ENCODE measurements around the gene PCBP2.
"Not testable (repeated sequence)": the region's sequence is repeated elsewhere in the genome, so short reads cannot be mapped to it uniquely, and the experiment has no call there.

PCBP2 gene

DNA sequence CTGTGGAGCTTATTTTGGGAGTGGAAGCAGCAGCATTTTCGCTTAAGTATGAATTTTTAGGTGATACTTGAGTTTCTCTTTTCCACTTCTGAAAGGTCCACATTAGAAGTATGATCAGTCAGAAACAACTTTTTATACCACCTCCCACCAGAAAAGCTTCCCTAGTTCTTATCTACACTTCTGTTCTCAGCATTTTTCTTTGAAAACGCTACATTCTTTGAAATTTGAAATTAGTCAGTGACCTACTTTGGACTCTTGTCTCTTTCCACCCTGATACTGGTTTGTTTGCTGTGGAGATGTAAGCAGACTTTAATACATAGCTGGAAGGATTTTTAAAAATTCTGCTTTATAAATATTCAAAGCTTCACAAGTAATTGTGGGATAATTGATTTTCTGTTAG, 22.2 kb downstream of the PCBP2 start:
- DNase-seq = no peak

DNA sequence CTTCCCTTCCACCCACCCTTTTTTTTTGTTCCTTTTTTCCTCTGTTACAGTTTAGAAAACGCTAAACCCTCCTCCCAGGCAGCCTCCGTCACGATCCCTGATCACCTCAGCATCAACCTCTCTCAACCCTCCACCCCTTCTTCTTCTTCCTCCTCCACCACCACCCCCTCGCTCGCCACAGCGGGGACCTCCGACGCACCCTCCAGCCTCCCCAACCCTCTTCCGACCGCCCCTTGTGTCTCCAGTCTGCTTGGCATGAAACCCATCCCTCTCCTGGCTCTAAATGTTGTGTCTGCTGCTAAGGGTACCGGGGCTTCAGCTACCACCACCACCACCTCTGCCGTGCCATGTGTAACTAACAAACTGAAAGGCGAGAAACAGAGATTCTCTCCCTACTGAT, 22.9 kb downstream of the PCBP2 start:
- no peak for DNase-seq

DNA sequence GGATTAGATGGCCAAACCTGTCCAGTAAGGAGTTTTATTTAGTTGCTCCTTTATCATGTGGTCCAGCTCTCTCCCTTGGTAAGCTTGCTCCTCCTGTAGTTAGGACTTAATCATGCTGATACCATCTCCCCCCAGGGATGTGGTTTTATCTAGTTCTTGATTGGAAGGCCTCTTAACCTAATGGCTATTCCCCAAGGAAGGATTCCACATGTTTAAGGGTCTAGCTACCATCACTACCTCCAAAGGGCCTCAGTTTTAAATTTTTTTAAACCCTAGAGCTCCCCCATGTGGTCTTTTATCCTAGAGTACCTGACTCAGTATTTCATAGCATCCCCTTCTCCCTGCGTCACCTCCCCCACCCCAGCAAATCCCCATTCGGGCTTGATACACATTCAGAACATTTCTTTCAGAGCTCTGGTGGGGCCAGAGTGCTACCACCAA, 24.9 kb downstream of the PCBP2 start:
- DNase-seq = no peak

DNA sequence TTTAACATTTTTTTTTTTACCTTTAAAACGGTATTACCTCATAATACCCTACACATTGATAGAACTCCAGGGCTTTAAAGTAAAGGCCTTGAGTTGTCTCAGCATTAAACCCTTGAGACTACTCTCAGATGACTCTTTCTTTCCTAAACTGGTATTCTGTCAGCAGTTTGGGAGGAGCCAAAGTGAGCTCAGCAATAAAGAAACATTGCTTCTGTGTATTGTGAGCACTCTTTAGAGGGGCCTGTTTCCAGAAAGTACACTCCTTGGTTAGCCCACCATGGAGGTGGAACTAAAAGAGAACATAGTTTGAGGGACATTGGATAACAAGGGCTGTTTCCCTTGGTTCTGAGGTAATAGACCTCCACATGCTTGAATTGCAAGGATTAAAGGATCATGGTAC, 27.0 kb downstream of the PCBP2 start:
- DNase-seq = no peak

DNA sequence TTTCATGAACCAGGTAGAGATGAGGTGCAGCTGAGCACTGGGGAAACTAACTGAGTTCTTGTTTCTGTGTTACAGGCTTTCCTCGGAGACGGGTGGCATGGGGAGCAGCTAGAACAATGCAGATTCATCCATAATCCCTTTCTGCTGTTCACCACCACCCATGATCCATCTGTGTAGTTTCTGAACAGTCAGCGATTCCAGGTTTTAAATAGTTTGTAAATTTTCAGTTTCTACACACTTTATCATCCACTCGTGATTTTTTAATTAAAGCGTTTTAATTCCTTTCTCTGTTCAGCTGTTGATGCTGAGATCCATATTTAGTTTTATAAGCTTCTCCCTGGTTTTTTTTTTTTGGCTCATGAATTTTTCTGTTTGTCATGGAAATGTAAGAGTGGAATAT, 27.4 kb downstream of the PCBP2 start:
- no peak for DNase-seq

DNA sequence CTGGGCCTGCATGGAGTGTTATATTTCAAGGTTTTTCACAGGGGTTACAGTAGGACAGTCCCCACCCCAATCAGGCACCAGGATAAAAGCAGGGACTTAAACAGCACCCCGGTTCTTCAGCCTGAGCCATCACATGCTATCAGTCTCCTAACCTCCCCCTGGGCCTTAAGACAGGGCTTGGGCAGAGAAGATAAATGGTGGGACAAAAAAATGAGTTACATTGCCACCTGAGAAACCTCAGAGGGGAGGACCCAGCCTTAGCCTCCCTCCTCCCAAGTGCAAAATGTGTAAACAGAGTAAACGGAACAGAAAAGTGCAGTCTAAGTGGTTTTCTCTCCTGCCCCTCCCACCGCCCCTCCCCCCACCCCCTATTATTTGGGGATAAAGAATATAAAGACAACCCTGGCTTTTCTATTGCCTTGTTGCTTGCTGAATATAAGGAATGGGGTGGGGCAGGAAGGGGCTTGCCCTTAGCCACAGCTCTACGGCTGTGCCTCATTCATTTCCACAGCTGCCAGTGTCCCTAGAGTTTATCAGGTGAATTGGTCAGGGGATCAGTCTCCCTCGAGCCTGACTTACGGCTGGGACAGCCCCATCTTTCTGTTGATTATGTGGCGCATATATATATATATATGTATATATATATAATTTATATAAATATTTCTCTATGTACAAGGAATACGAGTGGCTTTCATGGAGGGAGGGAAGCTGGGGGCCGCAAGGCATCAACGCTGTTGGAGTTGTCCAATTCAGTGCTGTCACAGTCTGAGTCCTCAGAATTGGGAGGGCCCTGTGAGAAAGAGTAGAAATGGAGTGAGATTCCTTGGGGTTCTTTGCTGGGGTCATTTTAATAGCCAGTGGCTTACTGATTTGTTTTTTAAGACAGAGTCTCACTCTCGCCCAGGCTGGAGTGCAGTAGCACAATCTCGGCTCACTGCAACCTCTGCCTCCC, 28.9 kb downstream of the PCBP2 start:
- no peak for DNase-seq

DNA sequence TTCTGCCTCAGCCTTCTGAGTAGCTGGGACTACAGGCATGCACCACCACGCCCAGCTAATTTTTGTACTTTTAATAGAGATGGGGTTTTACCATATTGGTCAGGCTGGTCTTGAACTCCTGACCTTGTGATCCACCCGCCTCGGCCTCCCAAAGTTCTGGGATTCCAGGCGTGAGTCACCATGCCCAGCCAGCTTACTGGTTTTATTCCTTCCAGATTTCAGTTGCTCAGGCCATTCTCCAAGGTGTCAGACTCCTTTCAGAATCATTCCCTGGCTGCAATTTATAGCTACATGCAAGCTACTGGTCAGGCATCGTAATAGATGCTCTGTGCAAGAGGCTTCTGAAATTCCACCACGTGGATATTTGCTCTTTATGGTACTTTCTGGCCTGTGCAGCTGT, 29.6 kb downstream of the PCBP2 start:
- DNase-seq = not testable (repeated sequence)

DNA sequence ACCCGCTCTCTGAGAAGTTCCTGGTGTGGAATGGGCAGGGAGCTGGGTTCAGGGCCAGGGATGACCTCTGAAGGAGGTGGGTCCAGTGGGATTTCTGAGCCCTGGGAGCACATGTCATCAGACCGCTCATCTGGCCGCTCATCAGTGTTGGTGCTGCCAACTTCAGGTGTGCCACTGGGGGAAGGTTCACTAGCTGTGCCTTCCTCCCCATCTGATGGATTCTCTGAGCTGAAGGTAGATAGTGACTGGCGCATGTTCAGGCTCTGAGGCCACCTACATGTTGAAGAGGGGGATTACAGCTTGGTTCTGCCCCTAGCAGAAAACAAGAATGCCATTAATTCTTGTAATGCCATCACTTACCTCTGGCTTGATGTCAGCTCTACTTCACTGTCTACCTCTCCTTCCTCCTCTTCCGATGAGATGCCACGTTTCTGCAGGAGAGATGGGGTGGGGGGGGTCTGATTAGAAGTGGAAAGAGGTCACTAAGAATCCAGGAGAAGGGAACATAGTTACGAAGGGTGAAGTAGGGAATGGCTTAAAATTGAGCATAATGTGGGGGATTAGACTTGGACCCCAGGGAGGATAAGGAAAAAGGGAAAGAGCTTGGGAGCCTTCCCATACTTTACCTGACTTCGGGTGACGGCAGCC, 30.2 kb downstream of the PCBP2 start:
- DNase-seq = no peak

DNA sequence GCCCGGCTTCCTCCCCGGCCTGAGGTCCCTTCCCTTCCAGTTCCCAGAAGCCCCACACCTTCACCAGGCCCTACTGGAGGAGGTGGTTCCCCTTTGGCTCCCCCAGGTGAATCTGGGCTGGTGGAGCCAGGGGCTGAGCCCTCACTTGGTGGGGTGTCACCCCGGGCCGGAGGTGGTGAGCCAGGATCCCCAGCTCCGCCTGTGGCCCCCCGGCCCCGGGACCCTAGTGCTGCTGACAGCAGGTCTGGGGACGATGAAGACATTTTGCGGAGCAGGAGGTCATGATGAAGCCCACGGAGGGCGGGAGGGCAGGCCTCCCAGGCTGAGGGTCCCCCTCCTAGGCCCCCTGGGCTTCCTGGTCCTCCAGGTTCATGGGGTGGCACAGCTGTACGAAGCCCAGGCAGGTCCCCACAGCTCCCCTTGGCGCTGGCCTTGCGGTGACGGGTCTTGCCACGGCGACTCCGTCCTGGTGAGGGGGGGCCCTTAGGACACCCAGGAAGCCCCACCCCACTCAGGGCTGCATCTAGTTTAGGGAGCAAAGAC, 30.8 kb downstream of the PCBP2 start:
- DNase-seq = no peak

DNA sequence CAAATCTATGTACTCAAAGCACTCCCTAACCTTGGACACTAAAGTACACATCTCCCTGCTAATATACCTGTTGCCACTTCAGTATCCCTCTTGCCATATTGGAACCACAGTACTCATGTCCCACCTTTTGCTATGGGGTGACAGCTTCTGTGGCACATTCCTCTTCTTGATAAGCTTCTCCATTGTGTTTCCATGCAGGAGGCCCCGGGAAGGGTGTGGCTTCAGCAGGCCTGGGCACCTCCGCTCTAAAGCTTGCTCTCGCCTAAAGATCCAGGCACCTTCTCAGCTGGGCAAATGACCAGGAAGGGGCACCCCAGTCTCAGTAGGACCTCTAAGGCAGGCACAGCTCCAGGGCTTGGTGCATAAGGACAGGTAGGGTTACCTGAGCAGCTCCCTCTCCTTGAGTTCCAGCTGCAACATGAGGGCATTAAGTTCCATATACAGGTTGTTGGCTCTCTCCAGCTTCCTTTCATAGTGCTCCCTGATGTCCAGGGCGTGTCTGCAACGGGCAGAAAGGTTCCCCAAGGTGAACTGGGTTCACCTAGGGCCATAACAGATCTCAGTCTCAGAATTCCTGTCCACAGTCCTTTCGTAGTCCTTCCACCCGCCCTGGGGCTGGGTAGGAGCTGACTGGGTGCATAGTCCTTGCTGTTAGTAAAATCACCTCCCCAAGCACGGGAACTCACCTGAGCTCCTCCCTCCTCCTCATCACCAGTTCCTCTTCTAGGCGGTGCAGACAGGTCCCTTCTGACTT, 31.5 kb downstream of the PCBP2 start:
- DNase-seq = no peak

DNA sequence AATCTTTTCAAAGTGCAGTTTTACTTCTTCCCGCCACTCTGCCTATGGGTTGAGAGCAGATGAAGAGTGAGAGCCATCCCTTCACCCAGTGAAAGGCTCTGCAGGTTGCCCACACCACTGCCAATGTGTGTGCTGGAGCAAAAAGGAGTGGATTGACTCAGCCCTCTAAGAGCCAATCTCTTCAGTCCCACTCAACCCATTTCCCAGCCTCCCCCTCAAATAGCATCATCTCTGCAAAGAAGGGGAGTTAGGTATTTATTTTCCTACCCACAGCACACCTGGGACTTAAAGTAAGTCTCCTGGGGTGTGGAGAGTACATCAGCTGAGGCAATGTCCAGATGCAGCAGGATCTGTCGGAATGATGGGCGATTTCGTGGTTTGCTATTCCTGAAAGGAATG, 32.1 kb downstream of the PCBP2 start:
- no peak for DNase-seq

DNA sequence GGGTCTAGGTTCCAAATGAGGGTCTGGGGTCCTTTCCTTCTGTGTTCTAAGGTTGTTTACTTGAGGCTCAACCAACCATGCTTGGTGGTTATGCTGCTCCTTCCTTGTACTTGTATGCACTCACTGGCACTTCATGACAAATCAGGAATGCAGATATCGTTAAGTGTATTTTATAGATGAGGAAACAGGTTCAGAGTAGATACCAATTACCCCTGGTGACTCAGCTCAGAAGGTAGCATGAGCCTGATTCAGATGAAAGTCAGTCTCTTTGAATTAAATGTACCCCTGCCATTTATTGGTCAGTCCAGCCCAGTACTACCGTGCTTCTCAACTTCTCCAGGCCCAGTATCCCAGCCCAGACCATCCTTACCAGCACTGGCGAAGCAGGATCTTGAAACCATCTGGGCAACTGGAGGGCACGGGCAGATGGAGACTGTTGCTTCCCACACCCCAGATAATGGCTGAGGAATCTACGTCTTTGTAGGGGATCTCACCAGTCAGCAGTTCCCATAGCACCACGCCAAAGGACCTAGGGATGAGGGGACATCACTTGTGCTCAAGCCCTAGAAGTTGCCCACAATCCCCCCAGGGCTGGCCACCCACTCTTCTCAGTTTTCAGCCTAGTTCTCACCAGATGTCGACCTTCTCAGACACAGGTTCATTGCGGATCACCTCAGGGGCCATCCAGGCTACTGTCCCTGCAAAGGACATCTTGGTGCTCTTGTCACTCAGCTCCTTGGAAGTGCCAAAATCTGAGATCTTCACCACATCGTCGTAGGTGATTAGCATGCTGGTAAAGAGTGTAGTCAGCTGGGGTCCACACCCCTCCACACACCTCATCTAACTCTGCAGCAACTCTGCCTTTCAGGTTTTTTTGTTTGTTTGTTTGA, 33.0 kb downstream of the PCBP2 start:
- no peak for DNase-seq

DNA sequence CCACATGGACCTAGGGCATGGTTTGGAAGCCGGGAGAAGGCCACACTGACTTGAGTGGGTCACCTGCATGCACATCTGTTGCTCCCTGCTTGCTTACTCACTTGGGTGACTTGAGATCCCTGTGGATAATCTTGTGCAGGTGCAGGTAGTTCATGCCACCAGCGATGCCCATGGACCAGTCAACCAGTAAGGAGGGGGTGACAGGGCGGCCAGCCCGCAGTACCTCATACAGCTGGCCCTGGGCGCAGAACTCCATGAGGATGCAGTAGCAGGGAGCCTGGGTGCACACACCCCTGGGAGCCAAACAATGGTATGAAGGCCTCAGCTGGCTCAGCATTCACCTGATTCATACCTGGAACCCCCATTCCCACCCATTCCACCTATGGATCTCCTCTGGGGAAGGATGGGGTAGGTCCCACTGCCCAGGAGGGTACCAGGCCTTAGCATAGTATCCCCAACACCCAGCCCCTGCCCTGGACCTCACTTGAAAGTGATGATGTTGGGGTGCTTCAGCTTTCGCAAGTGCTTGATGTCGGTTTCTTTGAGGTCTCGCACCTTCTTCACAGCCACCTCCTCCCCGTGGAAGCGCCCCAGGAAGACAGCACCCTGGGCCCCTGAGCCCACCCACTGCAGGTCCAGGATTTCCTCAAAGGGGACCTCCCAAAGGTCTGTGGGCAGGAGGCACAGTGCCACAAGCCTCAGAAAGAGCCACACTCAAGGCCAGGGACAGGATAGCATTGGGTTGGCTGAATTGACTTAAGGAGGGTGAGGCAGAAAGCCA, 34.2 kb downstream of the PCBP2 start:
- no peak for DNase-seq

DNA sequence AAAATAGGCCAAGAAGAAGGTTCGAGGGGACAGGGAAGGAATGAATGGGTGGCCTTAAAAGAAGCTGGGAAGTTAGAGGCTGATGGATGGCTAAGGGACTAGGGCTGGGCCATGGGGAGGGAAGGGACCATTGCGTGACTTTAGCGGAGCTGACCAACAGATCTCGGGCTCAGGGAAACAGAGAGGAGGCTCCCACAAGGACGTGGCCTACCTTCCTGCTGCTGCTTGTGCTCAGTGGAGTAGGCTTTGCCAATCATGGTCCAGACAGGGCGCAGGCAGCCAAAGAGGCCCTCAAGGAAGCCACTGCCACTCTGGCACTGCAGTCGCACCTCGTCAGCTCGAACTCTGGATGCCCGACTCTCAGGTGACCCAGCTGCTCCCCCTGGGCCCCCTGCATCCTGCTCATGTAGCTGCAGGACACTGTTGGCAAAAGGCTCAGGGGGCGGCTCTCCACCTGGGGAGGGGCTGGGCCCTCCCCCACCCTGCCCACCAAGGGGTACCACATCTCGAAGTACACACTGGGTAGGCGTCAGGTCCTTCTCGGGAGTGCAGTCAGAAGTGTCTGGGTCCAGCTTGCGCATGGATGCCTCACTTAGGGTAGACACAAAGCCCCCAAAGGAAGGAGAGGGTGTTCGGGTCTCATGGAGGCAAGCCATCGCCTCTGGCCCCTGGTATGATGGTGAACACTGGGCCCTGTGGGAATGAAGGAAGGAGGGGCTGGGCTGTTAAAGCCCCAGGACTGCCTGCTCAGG, 35.0 kb downstream of the PCBP2 start:
- DNase-seq = no peak

DNA sequence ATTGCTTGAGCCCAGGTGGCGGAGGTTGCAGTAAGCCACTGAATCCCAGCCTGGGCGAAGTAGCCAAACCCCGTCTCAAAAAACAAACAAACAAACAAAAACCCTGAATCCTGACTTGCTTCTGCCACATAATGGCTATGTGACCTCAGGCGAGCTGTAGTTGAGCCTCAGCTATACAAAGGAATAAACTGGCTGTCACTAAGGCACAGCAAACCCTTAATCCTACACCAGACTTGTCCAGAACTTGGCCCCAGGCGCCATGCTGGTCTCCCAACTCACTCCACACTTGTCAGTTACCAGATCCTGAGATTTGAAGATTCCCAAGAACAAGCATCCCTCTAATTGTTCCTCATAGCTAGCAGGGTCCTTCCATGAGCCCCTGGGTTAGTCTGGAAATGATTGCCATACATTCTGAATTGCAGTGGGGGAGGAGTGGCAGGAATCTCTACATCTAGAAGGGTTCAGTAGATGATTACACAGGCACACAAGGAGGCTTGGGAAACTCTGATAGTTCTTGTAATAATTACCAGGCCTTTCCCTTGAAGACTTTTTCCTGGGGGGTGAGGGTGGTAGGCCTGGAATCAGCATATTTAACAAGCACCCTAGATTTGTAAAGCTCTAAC, 37.5 kb downstream of the PCBP2 start:
- no peak for DNase-seq

DNA sequence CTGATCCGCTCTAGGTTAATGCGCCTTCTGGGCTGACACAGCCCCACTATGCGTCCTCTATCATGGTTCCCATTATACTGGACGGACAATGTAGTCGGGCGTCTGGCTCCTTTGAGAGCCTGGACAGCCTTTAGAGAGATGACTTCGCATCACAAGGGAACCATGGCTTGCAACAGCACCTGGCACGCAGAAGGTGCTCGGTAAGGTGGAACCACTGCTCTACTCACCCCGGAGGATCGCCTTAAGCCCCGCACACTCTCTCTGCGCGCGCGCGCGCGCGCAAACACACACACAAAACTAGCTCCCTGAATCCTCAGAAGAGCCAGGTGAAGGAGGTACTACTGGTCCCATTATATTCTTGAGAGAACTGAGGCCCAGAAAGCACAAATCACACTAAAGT, 40.3 kb downstream of the PCBP2 start:
- DNase-seq = no peak

DNA sequence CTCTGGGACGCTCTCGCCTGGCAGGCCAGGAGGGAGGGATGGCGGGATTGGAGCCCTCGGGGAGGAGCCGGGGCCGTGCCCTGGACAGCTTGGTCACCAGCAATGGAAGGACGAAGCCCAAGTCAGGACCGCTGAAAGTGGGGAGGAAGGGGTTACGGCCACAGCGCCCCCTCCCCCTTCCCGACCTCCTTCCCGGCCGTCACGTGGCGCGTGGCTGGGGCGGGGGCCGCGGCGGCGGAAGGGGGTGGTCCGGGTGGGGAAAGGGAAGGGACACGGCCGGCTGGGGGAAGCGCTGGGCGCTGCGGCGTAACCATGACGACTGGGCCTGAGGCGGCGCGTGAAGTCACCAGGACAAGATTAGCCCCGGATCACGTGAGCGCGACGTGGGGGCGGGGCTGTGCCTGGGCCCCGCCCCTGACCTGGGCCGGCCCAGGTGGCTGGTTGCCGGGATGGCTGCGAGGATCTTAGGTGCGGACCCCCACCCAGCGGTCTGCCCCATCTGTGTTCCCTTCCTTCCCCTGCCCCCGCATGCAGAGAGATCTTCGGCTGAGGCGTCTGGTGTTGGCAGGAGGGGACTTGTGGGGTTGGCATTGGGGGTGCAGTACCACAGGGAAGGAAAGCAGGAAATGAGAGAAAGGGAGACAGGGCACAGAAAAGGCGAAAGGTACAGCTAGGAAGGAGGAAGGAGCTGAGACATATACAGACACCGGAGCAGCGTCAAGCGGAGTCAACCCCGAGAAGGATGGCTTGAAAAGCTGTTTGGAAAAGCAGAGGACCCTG, 41.1 kb downstream of the PCBP2 start:
- DNase-seq = peak in 1 of 2 experiments; percentile 75

DNA sequence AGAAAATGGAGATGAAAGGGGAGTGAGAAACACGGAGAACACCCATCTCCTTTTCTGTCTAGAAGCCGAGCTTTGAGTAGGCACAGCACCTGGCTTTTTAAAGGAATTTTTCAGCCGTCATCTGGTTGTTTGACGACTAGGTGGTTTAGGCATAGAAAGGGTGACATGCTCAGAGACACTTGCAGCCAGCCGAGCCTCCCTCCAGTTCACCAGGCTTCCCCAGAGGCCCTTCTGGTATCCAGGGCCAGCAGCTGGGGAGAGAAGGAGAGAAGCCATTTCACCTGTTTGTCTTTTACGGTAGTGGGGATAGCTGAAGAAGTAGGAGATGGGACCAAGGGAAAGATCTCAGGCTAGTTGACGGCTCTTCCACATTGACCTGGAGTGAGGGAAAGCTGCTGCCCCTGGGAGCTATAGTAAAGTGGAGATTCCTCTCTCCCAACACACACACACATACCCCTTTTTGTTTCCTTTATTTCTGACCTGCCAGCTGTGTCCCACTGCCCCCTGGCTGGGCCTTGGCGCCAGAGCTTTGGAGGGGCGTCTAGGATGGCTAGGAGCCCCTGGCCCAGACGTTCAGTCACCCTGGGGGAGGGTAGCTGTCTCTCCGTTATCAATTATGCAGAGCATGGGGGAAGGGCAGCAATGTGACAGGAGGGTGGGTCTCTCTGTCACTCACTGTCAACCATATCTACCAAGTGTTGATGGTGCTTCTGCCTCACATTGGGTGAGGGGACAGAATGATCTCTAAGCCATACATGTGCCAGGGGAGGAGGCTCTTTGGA, 41.9 kb downstream of the PCBP2 start:
- DNase-seq = no peak

Data from cerebellar nuclear complex (tissue), 1 donor.